GM12874 (cell line): Measurements from ENCODE around the gene E2F4.

Experiments used
- TF ChIP-seq, protein P1 (sequence below): IDR thresholded peaks from 2 replicates; pipeline ENCODE4 v1.5.1; 2011; ENCODE audit warnings: low read depth, mild to moderate bottlenecking, control low read depth, low read length, moderate library complexity; ENCODE audit not compliant: insufficient read depth

E2F4 gene

DNA sequence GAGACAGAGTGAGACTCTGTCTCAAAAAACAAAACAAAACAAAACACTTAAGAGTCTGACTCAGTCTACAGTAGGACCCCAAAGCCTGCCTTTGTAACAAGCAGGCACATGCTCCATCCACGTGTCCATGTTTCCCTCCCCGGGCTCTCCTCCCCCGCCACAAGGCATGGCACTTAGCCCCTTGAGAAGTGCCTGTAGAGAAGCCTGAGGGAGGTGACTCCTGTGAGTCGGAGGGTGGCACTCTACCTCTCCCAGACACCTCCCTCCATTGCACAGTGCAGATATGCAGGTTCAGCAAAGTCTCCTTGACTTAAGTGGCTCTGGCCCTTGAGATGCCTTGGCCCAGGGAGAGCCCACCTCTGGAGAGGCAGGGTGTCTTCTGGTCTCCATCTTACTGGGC is 48.6 kb downstream of the E2F4 start:
- TF ChIP-seq, protein P1, sequence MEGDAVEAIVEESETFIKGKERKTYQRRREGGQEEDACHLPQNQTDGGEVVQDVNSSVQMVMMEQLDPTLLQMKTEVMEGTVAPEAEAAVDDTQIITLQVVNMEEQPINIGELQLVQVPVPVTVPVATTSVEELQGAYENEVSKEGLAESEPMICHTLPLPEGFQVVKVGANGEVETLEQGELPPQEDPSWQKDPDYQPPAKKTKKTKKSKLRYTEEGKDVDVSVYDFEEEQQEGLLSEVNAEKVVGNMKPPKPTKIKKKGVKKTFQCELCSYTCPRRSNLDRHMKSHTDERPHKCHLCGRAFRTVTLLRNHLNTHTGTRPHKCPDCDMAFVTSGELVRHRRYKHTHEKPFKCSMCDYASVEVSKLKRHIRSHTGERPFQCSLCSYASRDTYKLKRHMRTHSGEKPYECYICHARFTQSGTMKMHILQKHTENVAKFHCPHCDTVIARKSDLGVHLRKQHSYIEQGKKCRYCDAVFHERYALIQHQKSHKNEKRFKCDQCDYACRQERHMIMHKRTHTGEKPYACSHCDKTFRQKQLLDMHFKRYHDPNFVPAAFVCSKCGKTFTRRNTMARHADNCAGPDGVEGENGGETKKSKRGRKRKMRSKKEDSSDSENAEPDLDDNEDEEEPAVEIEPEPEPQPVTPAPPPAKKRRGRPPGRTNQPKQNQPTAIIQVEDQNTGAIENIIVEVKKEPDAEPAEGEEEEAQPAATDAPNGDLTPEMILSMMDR: no peak

DNA sequence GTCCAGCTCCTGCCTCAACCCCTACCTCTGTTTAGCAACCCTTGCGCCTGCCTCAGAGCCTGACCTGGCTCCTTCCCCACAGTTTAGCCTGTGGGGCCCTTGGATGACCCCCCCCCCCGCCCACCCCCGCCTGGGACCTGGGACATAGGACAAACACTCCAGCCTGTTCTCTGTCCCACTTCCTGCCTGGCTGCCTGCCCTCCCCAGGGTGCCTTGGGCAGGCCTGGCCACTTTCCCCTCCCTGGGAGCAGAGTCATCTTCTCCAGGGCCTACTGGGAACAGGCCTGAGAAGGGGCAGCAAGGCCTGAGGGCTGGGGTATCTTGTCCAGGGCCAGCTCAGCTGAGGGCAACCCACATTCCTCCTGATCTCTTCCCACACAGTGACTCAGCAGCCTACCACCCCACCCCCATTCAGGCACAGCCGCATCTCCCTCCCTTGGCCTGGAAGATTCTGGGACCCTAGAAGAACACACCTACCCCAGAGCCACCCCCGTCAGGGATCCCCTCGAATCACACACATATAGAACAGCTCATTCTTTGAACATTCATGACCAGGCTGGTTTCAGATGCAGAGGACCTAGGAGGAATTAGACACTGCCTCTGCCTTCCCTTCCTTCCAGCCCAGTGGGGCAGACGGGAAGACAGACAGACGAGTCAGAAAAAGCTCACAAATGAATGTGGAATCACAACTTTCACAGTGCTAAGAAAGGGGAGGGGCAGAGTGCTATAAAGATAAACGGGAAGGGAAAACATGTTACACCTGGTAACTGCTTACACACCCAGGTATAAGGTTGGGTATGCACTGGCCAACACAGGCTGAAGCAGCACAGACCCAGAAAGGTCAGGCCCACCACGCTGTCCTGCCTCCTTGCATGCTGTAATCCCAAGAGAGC is 49.3 kb downstream of the E2F4 start:
- TF ChIP-seq, protein P1: no peak

DNA sequence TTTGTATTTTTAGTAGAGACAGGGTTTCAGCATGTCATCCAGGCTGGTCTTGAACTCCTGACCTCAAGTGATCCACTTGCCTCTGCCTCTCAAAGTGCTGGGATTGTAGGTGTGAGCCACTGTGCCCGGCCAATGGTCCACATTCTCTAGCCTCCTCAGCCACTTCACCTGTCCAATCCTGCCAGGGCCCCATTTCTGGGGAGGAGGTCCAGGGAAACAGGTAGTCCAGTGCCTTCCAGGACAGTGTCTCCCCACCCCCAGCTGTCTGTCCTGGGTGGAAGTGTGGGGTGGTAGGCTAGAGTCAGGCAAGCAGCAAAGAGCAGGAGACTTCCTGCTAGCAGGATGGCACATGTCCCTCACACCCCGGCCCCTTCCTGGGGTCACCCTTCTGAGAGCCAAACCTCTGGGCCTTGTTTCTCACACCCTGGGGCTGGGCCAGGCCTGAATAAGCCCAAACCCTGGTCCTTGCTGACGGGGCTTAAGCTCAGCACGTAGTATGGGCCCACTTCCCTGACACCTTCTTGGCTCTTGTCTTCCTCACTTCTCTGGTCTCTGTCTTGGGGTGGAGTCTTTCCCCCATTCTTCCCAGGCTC is 50.3 kb downstream of the E2F4 start:
- TF ChIP-seq, protein P1: no peak

DNA sequence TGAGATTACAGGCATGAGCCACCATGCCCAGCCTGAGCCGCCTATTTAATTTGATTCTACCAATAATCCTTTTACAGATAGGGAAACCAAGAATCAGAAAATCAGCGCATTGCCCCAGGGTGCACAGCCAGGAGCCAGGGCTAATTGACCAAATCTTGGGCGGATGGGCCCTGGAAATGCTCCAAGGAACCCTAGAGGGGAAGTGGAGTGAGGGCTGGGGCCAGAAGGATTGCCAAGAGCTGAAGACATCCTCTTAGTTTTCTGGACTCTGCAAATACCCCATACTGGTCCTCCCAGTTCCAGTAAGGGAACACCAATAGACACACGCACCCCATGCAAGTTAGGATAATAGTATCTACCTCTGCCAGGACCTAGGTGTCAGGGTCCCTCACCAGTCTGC is 51.5 kb downstream of the E2F4 start:
- TF ChIP-seq, protein P1: no peak

DNA sequence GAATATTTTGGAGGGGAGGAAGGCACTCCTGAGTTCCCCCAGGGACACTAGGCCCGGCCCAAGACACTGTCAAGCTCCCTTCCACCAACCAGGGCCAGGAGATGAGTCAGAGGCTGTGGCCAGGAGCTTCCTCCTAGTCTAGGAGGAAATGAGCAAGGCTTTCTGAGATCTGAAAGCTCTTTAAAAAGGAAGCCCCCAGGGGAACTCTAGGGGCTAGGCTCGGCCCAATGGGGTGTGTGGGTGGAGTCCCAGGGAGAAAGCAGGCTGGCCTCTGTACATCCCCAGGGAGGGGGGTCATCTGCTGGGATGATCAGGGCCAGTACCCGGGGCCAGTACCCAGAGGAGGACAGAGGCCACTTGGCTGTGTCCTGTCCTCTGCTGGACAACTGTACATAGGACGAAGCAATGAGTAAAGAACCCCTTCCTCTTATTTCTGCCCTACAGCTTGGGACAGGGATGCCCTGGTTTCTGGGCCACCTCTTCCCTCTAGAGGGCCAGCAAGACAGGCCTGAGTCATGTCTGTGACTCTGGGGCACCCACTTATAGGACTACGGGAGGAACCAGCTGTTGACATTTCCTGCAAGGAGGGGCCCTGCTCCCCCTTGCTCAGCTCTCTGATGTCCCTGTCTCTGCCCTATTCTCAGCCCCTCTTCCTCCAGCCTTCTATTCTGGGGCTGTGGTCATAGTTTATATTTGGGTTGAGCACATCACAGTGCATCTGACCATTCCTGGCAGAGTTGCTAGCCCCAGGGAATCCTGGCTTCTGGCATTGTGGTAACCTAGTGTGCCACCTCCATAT is 52.6 kb downstream of the E2F4 start:
- TF ChIP-seq, protein P1: no peak

DNA sequence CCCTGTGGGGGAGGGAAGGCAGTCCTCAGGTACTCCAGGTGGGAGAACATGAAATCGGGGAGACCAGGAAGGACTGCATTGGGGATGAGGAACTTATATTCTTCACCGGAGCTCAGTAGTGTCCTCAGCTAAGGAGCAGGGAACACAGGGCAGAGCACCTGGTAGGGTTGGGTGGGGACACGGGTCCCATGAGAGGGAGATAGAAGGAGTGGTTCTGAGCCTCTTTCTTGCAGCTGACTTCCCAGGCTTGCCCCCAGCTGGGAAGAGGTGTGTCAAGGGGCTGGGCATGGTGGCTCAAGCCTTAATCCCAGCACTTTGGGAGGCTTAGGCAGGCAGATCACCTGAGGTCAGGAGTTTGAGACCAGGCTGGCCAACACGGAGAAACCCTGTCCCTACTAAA is 53.2 kb downstream of the E2F4 start:
- TF ChIP-seq, protein P1: no peak

DNA sequence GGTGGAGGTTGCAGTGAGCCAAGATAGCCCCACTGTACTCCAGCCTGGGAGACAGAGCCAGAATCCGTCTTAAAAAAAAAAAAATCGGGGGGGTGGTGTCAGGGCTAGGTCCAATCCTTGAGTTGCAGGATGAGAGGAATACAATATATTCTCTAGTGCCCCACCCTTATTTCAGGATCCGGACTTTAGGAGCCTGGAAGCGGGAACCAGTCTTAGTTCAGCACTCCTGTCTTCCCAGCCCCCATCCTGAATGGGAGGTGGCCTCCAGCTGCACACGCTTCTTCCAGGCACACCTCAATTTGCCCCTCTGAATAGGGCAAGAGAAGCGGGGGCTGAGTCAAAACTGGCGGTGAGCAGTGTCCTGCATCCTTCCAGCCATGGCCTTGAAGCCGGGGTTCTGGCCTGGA is 53.7 kb downstream of the E2F4 start:
- TF ChIP-seq, protein P1: no peak
